ENCODE data around the gene UBE2QL1. TPM values are rescaled to one million over a fixed set of nuclear protein-coding genes. Genes with fewer than 3 reads are reported as not detected.

Gene UBE2QL1
- total RNA-seq, 1 donor from 2014 or later = 4.4 TPM

GRCh38 chr5:6410421-6410820, 38.2 kb upstream of the UBE2QL1 start:
- Mint-ChIP-seq H3K4me1 (peaks cover 6% of the 10 kb centered on the region), H3K9me3 (peaks cover 4% of the 10 kb centered on the region), H3K36me3 (no peaks in the 10 kb centered on the region), H3K27me3 (ENCODE audit: low read depth) (peaks cover 44% of the 10 kb centered on the region), H3K27ac (no peak overlapping the region), H3K4me3 (no peak overlapping the region)
- DNase-seq (ENCODE audit: low spot score in 2 of 2, unreplicated experiment in 2 of 2) = no peak
- no peak for TF ChIP-seq CTCF (IDR thresholded peaks at IDR 0.05; ENCODE audit: unreplicated experiment)

- Mint-ChIP-seq H3K4me1 (peaks cover 6% of the 10 kb centered on the region), H3K36me3 (no peaks in the 10 kb centered on the region), H3K4me3 (no peak overlapping the region), H3K27ac (no peak overlapping the region), H3K9me3 (peaks cover 4% of the 10 kb centered on the region), H3K27me3 (ENCODE audit: low read depth) (peaks cover 49% of the 10 kb centered on the region)
- no peak for TF ChIP-seq CTCF (IDR thresholded peaks at IDR 0.05; ENCODE audit: unreplicated experiment)
- DNase-seq (ENCODE audit: low spot score in 2 of 2, unreplicated experiment in 2 of 2) = no peak
These were observed 37.5 kb upstream of the UBE2QL1 start for GRCh38 chr5:6411141-6411540.

- H3K36me3 Mint-ChIP-seq = no peaks in the 10 kb centered on the region
- H3K4me1 Mint-ChIP-seq = peaks cover 6% of the 10 kb centered on the region
- no peak for TF ChIP-seq CTCF (IDR thresholded peaks at IDR 0.05; ENCODE audit: unreplicated experiment)
- no peak for DNase-seq (ENCODE audit: low spot score in 2 of 2, unreplicated experiment in 2 of 2)
- H3K9me3 Mint-ChIP-seq = peaks cover 4% of the 10 kb centered on the region
- no peak overlapping the region for H3K4me3 Mint-ChIP-seq
- H3K27me3 Mint-ChIP-seq (ENCODE audit: low read depth) = peaks cover 42% of the 10 kb centered on the region
- H3K27ac Mint-ChIP-seq = no peak overlapping the region
These were observed 35.8 kb upstream of the UBE2QL1 start for GRCh38 chr5:6412811-6413210.

- Mint-ChIP-seq H3K4me3 (no peak overlapping the region), H3K9me3 (no peaks in the 10 kb centered on the region), H3K4me1 (peaks cover 13% of the 10 kb centered on the region), H3K27ac (no peak overlapping the region), H3K36me3 (no peaks in the 10 kb centered on the region), H3K27me3 (ENCODE audit: low read depth) (peaks cover 42% of the 10 kb centered on the region)
- no peak for TF ChIP-seq CTCF (IDR thresholded peaks at IDR 0.05; ENCODE audit: unreplicated experiment)
- DNase-seq (ENCODE audit: low spot score in 2 of 2, unreplicated experiment in 2 of 2) = no peak
These were observed 31.0 kb upstream of the UBE2QL1 start for GRCh38 chr5:6417657-6418056.

GRCh38 chr5:6418679-6419276, 29.9 kb upstream of the UBE2QL1 start:
- Mint-ChIP-seq H3K4me1 (peaks cover 9% of the 10 kb centered on the region), H3K27ac (no peak overlapping the region), H3K4me3 (no peak overlapping the region), H3K27me3 (ENCODE audit: low read depth) (peaks cover 39% of the 10 kb centered on the region), H3K36me3 (no peaks in the 10 kb centered on the region), H3K9me3 (no peaks in the 10 kb centered on the region)
- TF ChIP-seq CTCF (IDR thresholded peaks at IDR 0.05; ENCODE audit: unreplicated experiment) = no peak
- DNase-seq (ENCODE audit: low spot score in 2 of 2, unreplicated experiment in 2 of 2) = no peak
